Raji (cell line): Measurements from ENCODE around the gene TGFBR3.

Experiments
- POLR2A ChIP-seq: IDR thresholded peaks from 2 replicates; pipeline ENCODE4 v1.6.1; 2011; ENCODE audit warnings: low read depth, low read length, control low read depth; ENCODE audit not compliant: insufficient read depth

The TGFBR3 gene

GRCh38 chr1:91872000-91872399, 14.0 kb downstream of the TGFBR3 start:
- no peak for TF ChIP-seq POLR2A

- TF ChIP-seq POLR2A = no peak
Measured at GRCh38 chr1:91870322-91870721, 15.6 kb downstream of the TGFBR3 start.

GRCh38 chr1:91866425-91866824, 19.5 kb downstream of the TGFBR3 start:
- no peak for TF ChIP-seq POLR2A

- TF ChIP-seq POLR2A = no peak
Measured at GRCh38 chr1:91864017-91864700, 21.8 kb downstream of the TGFBR3 start.

- TF ChIP-seq POLR2A = no peak
Measured at GRCh38 chr1:91863498-91863897, 22.5 kb downstream of the TGFBR3 start.

GRCh38 chr1:91862120-91862519, 23.8 kb downstream of the TGFBR3 start:
- no peak for TF ChIP-seq POLR2A

- no peak for TF ChIP-seq POLR2A
Measured at GRCh38 chr1:91857557-91858239, 28.3 kb downstream of the TGFBR3 start.

GRCh38 chr1:91856996-91857395, 29.0 kb downstream of the TGFBR3 start:
- TF ChIP-seq POLR2A = no peak

GRCh38 chr1:91854852-91855534, 31.0 kb downstream of the TGFBR3 start:
- no peak for TF ChIP-seq POLR2A

- no peak for TF ChIP-seq POLR2A
Measured at GRCh38 chr1:91853397-91853796, 32.6 kb downstream of the TGFBR3 start.

GRCh38 chr1:91851130-91852010, 34.6 kb downstream of the TGFBR3 start:
- no peak for TF ChIP-seq POLR2A

- no peak for TF ChIP-seq POLR2A
Measured at GRCh38 chr1:91850708-91851107, 35.2 kb downstream of the TGFBR3 start.

GRCh38 chr1:91847851-91848250, 38.1 kb downstream of the TGFBR3 start:
- no peak for TF ChIP-seq POLR2A

- TF ChIP-seq POLR2A = no peak
Measured at GRCh38 chr1:91846639-91847013, 39.3 kb downstream of the TGFBR3 start.

GRCh38 chr1:91846007-91846638, 39.8 kb downstream of the TGFBR3 start:
- TF ChIP-seq POLR2A = no peak

GRCh38 chr1:91844862-91845528, 41.0 kb downstream of the TGFBR3 start:
- TF ChIP-seq POLR2A = no peak
